Stomach (tissue), 9 donors: ENCODE results near the gene RNLS. TPM values are rescaled to one million over a fixed set of nuclear protein-coding genes. Genes with fewer than 3 reads are reported as not detected.
"Not testable (repeated sequence)": the region's sequence is repeated elsewhere in the genome, so short reads cannot be mapped to it uniquely, and the experiment has no call there.

ENCODE experiments used
- DNase-seq, 2 donors: peaks; one replicate each; pipeline versions ENCODE4 v3.0.0 to v3.0.0-alpha.2; 2013 to 2019
- H3K27ac ChIP-seq, 5 donors: fragments of 200-600 bp in 4 of 5; sonication (generic) in 4 of 5; one replicate each; pipeline ENCODE4 v1.5.1; 2013 to 2019; ENCODE audit warnings: mild to moderate bottlenecking in 1 of 5, moderate library complexity in 1 of 5
- H3K27me3 ChIP-seq, 3 donors: fragments of 200-600 bp; sonication (generic); one replicate each; pipeline ENCODE4 v1.5.1; 2017 to 2019; ENCODE audit warnings: mixed run types in 1 of 3
- H3K36me3 ChIP-seq, 4 donors: fragments of 200-600 bp; sonication (generic); 1 replicate in 3 of 4; 2 replicates in 1 of 4; pipeline ENCODE4 v1.5.1; 2016 to 2019
- H3K4me1 ChIP-seq, 4 donors: fragments of 200-600 bp; sonication (generic); one replicate each; pipeline ENCODE4 v1.5.1; 2016 to 2019
- H3K4me3 ChIP-seq, 4 donors: fragments of 200-600 bp; sonication (generic) in 3 of 4; one replicate each; pipeline ENCODE4 v1.5.1; 2016 to 2019; ENCODE audit warnings: mild to moderate bottlenecking in 1 of 4
- H3K9me3 ChIP-seq, 4 donors: fragments of 200-600 bp; sonication (generic); one replicate each; pipeline ENCODE4 v1.5.1; 2016 to 2019
- CTCF ChIP-seq, 7 experiments: fragments of 450-650 bp in 4 of 7; fragments of 200-600 bp in 3 of 7; sonication (generic) in 3 of 7; IDR thresholded peaks; one replicate each; pipeline ENCODE4 v1.5.1; 2016 to 2019; ENCODE audit warnings: antibody characterized with exemption in 7 of 7, control low read depth in 2 of 7, mild to moderate bottlenecking in 1 of 7
- EP300 ChIP-seq: sonication (generic); formaldehyde crosslinking; IDR thresholded peaks from one replicate; pipeline ENCODE4 v1.6.1; 2017; ENCODE audit warnings: antibody characterized with exemption
- POLR2A ChIP-seq, 4 donors: fragments of 450-650 bp; IDR thresholded peaks; one replicate each; pipeline ENCODE4 v1.6.1; 2016; ENCODE audit warnings: antibody characterized with exemption in 4 of 4, control low read depth in 2 of 4, mild to moderate bottlenecking in 1 of 4, moderate library complexity in 1 of 4
- POLR2AphosphoS5 ChIP-seq, 3 donors: sonication (generic); formaldehyde crosslinking; IDR thresholded peaks; one replicate each; pipeline ENCODE4 v1.6.1; 2016; ENCODE audit warnings: antibody characterized with exemption in 3 of 3
- WGBS, 5 donors: extraction: QIAGEN DNeasy Blood & Tissue Kit in 3 of 5; methylation state at CpG; one replicate each; pipeline versions ENCODE4 v1.1.5 to v1.1.7; 2013 to 2018; 5-methylcytosine and 5-hydroxymethylcytosine counted together
- intact Hi-C: fragments of 100-400 bp; cut with DNase I; formaldehyde crosslinking; loops from one replicate; pipeline ENCODE4 v1.15.1; 2023; ENCODE audit warnings: low total_unique reads
- polyA plus RNA-seq, 3 donors: library from polyadenylated mRNA; stranded (reverse); fragments of 200-250 nt; gene quantifications; one replicate each; pipeline ENCODE4 v1.2.3, GENCODE V29; 2013
- total RNA-seq, 5 donors: library from RNA; depleted of rRNA; stranded (reverse); fragments of >200 nt; gene quantifications; one replicate each; pipeline versions ENCODE4 v1.1.0 to v1.2.3, GENCODE V29; 2014 to 2016
- donor health status: healthy with polysubstance abuse.
- donor health status: Bipolar disorder and iron deficiency.
- donor health status: healthy.

Gene RNLS
- total and polyA plus RNA-seq, 8 donors = 6.7 to 21.5 (median 11.6) TPM; not detected in 2

- no peaks in the 10 kb centered on the region for H3K36me3 ChIP-seq
- no peak overlapping the region for H3K27ac ChIP-seq
- TF ChIP-seq CTCF (IDR thresholded peaks at IDR 0.05) = no peak
- TF ChIP-seq POLR2AphosphoS5 (IDR thresholded peaks at IDR 0.05) = no peak
- no peak for TF ChIP-seq POLR2A (IDR thresholded peaks at IDR 0.05)
- no peak for TF ChIP-seq EP300
- WGBS, 5 donors = 62 to 73% (median 67%) methylated on average over 3 of the region's 3 CpGs
- H3K4me1 ChIP-seq = peaks cover 0 to 10% (median 0%) of the 10 kb centered on the region in 4 donors
- intact Hi-C loops = no loop called here
- no peaks in the 10 kb centered on the region for H3K27me3 ChIP-seq
- peak in 1 of 2 donors; percentile 39 for DNase-seq
- H3K9me3 ChIP-seq = no peaks in the 10 kb centered on the region
- no peak overlapping the region for H3K4me3 ChIP-seq
Observed at GRCh38 chr10:88493691-88494483, 89.2 kb downstream of the RNLS start.

DNA sequence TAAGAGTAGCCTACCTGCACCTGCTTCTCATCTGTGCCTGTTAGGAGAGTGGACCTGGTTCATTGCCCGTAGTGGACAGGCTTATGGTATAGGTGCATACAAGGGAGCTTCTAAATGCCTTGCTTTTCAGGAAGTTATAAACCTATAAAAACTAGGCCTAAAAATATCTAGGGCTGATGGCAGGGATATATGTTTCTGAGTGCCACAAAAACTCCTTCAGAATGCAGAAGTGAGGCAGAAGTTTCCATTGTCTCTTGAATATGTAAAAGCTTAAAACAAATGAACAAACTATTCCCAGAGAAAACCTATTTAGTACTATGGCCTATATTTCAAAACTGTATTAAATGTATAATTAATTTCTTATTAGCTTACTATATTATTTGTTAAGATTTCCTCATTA is 91.8 kb downstream of the RNLS start:
- no peak overlapping the region for H3K27ac ChIP-seq
- no peaks in the 10 kb centered on the region for H3K9me3 ChIP-seq
- intact Hi-C loops = no loop called here
- TF ChIP-seq CTCF (IDR thresholded peaks at IDR 0.05) (no peak), POLR2A (IDR thresholded peaks at IDR 0.05) (no peak), EP300 (no peak), POLR2AphosphoS5 (IDR thresholded peaks at IDR 0.05) (no peak)
- no peak overlapping the region for H3K4me3 ChIP-seq
- WGBS, 5 donors = 87 to 100% (median 91%) methylated on average over 1 of the region's 1 CpG
- no peaks in the 10 kb centered on the region for H3K27me3 ChIP-seq
- H3K36me3 ChIP-seq = no peaks in the 10 kb centered on the region
- peaks cover 0 to 10% (median 0%) of the 10 kb centered on the region in 4 donors for H3K4me1 ChIP-seq
- no peak for DNase-seq

DNA sequence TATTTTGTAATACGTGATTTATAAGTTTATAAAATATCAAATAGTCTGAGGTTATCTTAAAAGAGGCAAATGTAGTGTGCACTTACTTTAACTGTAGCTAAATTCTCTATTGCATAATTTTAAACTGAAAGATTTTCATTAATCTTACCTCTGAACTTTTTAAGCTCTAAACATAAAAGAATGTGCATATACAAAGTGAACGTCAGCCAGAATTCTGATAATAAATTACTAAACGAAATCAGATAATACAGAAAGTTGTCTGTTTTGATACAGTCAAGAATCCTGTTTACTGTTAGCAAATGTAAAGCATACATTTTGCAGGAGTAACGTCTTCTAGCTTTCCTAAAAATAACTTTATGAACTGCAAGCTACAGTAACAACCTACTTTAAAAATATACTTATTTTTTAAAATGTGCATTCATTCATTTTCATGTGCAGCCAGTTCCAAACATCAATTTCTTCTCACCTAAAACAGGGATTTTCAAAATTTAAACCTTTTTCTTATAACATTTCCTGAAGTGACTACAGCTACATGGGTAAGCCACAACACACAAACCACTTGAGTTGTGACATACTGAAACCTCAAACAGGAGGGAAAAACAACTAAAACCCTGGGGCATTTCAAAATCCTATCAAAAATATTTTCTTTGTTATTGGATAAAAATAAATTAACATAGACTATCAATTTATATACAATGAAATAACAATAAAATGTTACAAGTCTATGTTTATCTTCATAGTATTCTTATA is 92.7 kb downstream of the RNLS start:
- no peak for DNase-seq
- Histone ChIP-seq H3K36me3 (no peaks in the 10 kb centered on the region), H3K27me3 (no peaks in the 10 kb centered on the region), H3K4me3 (no peak overlapping the region), H3K27ac (no peak overlapping the region), H3K4me1 (peaks cover 0 to 10% (median 0%) of the 10 kb centered on the region in 4 donors), H3K9me3 (no peaks in the 10 kb centered on the region)
- intact Hi-C loops = no loop called here
- no peak for TF ChIP-seq EP300
- no peak for TF ChIP-seq POLR2AphosphoS5 (IDR thresholded peaks at IDR 0.05)
- TF ChIP-seq CTCF (IDR thresholded peaks at IDR 0.05) = no peak
- no peak for TF ChIP-seq POLR2A (IDR thresholded peaks at IDR 0.05)
- WGBS, 5 donors = 61 to 72% (median 64%) methylated on average over 4 of the region's 4 CpGs

DNA sequence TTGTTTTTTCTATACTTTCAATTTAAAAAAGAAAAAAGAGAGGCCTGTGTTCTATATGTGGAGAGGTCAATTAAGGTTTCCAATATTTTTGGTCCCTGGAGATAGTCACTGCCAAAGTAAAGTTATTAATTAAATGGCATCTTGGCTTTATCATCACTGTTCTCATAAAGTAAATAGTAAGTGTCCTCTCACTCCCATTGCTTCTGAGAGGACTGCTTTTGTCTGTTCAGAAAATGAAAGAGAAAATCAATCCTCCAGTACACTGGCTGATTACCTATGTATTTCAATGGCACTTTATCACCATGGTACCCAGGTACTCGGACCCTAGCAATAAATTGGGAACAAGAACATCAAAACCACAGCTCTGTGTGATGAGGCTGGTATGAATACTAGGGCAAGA is 94.0 kb downstream of the RNLS start:
- no peaks in the 10 kb centered on the region for H3K36me3 ChIP-seq
- 28 to 45% (median 31%) methylated on average over 1 of the region's 1 CpG for WGBS, 5 donors
- no peaks in the 10 kb centered on the region for H3K27me3 ChIP-seq
- intact Hi-C loops = no loop called here
- no peak overlapping the region for H3K4me3 ChIP-seq
- no peak overlapping the region for H3K27ac ChIP-seq
- DNase-seq = no peak
- no peak for TF ChIP-seq EP300
- no peak for TF ChIP-seq POLR2AphosphoS5 (IDR thresholded peaks at IDR 0.05)
- TF ChIP-seq POLR2A (IDR thresholded peaks at IDR 0.05) = no peak
- no peak for TF ChIP-seq CTCF (IDR thresholded peaks at IDR 0.05)
- H3K4me1 ChIP-seq = peaks cover 0 to 10% (median 0%) of the 10 kb centered on the region in 4 donors
- H3K9me3 ChIP-seq = no peaks in the 10 kb centered on the region

DNA sequence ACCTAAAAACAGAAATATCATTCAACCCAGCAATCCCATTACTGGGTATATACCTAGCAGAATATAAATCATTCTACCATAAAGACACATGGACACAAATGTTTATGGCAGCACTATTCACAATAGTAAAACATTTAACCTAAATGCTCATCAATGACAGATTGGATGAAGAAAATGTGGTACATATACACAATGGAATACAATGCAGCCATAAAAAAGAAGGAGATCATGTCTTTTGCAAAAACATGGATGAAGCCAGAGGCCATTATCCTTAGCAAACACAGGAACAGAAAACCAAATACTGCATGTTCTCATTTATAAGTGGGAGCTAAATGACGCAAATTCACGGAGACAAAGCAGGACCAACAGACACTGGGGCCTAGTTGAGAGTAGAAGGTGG is 96.3 kb downstream of the RNLS start:
- intact Hi-C loops, DNase-seq, H3K9me3 ChIP-seq, H3K4me1 ChIP-seq, H3K36me3 ChIP-seq, H3K27ac ChIP-seq, H3K4me3 ChIP-seq, H3K27me3 ChIP-seq: not testable (repeated sequence)
- WGBS, 5 donors = 95 to 100% (median 96%) methylated on average over 2 of the region's 2 CpGs
